GM19238 (cell line): ENCODE measurements around the gene ZBTB47.

Experiments
- DNase-seq: peaks from one replicate; pipeline ENCODE4 v3.0.0; 2011; ENCODE audit warnings: low spot score; ENCODE audit not compliant: insufficient read length

The ZBTB47 gene

GRCh38 chr3:42653560-42654330 lies at the start of gene ZBTB47:
Gene ZBTB47 (plus strand): TSS chr3:42653697. CDS start chr3:42658356, 4,659 bp downstream.
- no peak for DNase-seq

GRCh38 chr3:42605546-42606173 lies 47.8 kb upstream of the ZBTB47 start:
- no peak for DNase-seq

GRCh38 chr3:42608581-42608980 lies 44.9 kb upstream of the ZBTB47 start:
- no peak for DNase-seq

GRCh38 chr3:42610976-42611375 lies 42.5 kb upstream of the ZBTB47 start:
- DNase-seq, result no peak

GRCh38 chr3:42612217-42612616 lies 41.3 kb upstream of the ZBTB47 start:
- no peak for DNase-seq

- DNase-seq, result no peak
Observed at GRCh38 chr3:42612928-42613327, 40.6 kb upstream of the ZBTB47 start.

- DNase-seq, result no peak
Observed at GRCh38 chr3:42613462-42613861, 40.0 kb upstream of the ZBTB47 start.

GRCh38 chr3:42631620-42632019 lies 21.9 kb upstream of the ZBTB47 start:
- DNase-seq, result no peak

GRCh38 chr3:42632146-42632545 lies 21.4 kb upstream of the ZBTB47 start:
- DNase-seq, result no peak

- DNase-seq, result no peak
Observed at GRCh38 chr3:42633544-42633943, 20.0 kb upstream of the ZBTB47 start.

- no peak for DNase-seq
Observed at GRCh38 chr3:42635111-42635510, 18.4 kb upstream of the ZBTB47 start.

- no peak for DNase-seq
Observed at GRCh38 chr3:42637001-42637400, 16.5 kb upstream of the ZBTB47 start.

- no peak for DNase-seq
Observed at GRCh38 chr3:42638339-42638842, 15.1 kb upstream of the ZBTB47 start.

GRCh38 chr3:42639192-42639591 lies 14.3 kb upstream of the ZBTB47 start:
- no peak for DNase-seq

GRCh38 chr3:42640129-42640528 lies 13.4 kb upstream of the ZBTB47 start:
- no peak for DNase-seq

GRCh38 chr3:42640771-42641370 lies 12.6 kb upstream of the ZBTB47 start:
- no peak for DNase-seq

- DNase-seq, result no peak
Observed at GRCh38 chr3:42647821-42648459, 5.6 kb upstream of the ZBTB47 start.

- DNase-seq, result no peak
Observed at GRCh38 chr3:42649006-42649405, 4.5 kb upstream of the ZBTB47 start.

- DNase-seq, result no peak
Observed at GRCh38 chr3:42649783-42650182, 3.7 kb upstream of the ZBTB47 start.

- DNase-seq, result no peak
Observed at GRCh38 chr3:42651248-42652091, 2.0 kb upstream of the ZBTB47 start.

- no peak for DNase-seq
Observed at GRCh38 chr3:42652251-42652610, 1.3 kb upstream of the ZBTB47 start.
